H9 (cell line): Measurements from ENCODE around the gene RPL36A. TPM values are rescaled to one million over a fixed set of nuclear protein-coding genes. Genes with fewer than 3 reads are reported as not detected.

ENCODE experiments used
- DNase-seq: peaks from one replicate; pipeline ENCODE4 v3.0.0-alpha.2; 2017
- H2AFZ ChIP-seq: one replicate; pipeline ENCODE4 v1.6.1; 2013; ENCODE audit warnings: mild to moderate bottlenecking, low read length, control low read depth, moderate library complexity
- H2AK5ac ChIP-seq: 2 replicates; pipeline ENCODE4 v1.6.1; 2013; ENCODE audit warnings: low read length, control low read depth, mixed read lengths; ENCODE audit not compliant: insufficient read length
- H2BK120ac ChIP-seq: one replicate; pipeline ENCODE4 v1.6.1; 2013; ENCODE audit warnings: low read depth, mild to moderate bottlenecking, low read length, control low read depth, inconsistent platforms; ENCODE audit not compliant: poor library complexity, severe bottlenecking
- H2BK12ac ChIP-seq: 2 replicates; pipeline ENCODE4 v1.6.1; 2013; ENCODE audit warnings: low read length, control low read depth, mixed read lengths, low read depth; ENCODE audit not compliant: insufficient read length
- H2BK15ac ChIP-seq: 2 replicates; pipeline ENCODE4 v1.6.1; 2013; ENCODE audit warnings: low read depth, low read length, control low read depth
- H2BK20ac ChIP-seq: one replicate; pipeline ENCODE4 v1.6.1; 2013; ENCODE audit warnings: low read depth, mild to moderate bottlenecking, low read length, control low read depth, inconsistent platforms; ENCODE audit not compliant: poor library complexity, severe bottlenecking
- H2BK5ac ChIP-seq: 2 replicates; pipeline ENCODE4 v1.6.1; 2013; ENCODE audit warnings: low read length, control low read depth, mixed read lengths; ENCODE audit not compliant: insufficient read length
- H3K14ac ChIP-seq: 2 replicates; pipeline ENCODE4 v1.6.1; 2013; ENCODE audit warnings: low read length, control low read depth; ENCODE audit not compliant: insufficient read depth
- H3K18ac ChIP-seq: 2 replicates; pipeline ENCODE4 v1.6.1; 2013; ENCODE audit warnings: low read depth, mild to moderate bottlenecking, mixed read lengths, low read length, control low read depth; ENCODE audit not compliant: insufficient read length
- H3K23ac ChIP-seq: 2 replicates; pipeline ENCODE4 v1.6.1; 2013; ENCODE audit warnings: low read length, control low read depth, mixed read lengths, low read depth; ENCODE audit not compliant: insufficient read length
- H3K23me2 ChIP-seq: 2 replicates; pipeline ENCODE4 v1.6.1; 2013; ENCODE audit warnings: low read depth, mild to moderate bottlenecking, mixed read lengths, low read length, control low read depth; ENCODE audit not compliant: insufficient read length, poor library complexity, severe bottlenecking
- H3K27ac ChIP-seq: 2 replicates; pipeline ENCODE4 v1.5.1; 2013; ENCODE audit warnings: low read length, control low read depth, mixed read lengths, low read depth; ENCODE audit not compliant: insufficient read length
- H3K27me3 ChIP-seq: 2 replicates; pipeline ENCODE4 v1.6.1; 2013; ENCODE audit warnings: low read length, control low read depth, inconsistent platforms; ENCODE audit not compliant: insufficient read depth
- H3K4ac ChIP-seq: 2 replicates; pipeline ENCODE4 v1.6.1; 2013; ENCODE audit warnings: low read depth, mild to moderate bottlenecking, control low read depth, inconsistent platforms, low read length, moderate library complexity
- H3K4me1 ChIP-seq: 2 replicates; pipeline ENCODE4 v1.6.1; 2013; ENCODE audit warnings: low read length, control low read depth, inconsistent platforms; ENCODE audit not compliant: insufficient read depth
- H3K4me2 ChIP-seq: 2 replicates; pipeline ENCODE4 v1.6.1; 2013; ENCODE audit warnings: low read length, control low read depth, mixed read lengths; ENCODE audit not compliant: insufficient read length, insufficient read depth
- H3K56ac ChIP-seq: 2 replicates; pipeline ENCODE4 v1.6.1; 2013; ENCODE audit warnings: low read depth, mild to moderate bottlenecking, mixed read lengths, low read length, control low read depth; ENCODE audit not compliant: insufficient read length
- H3K79me1 ChIP-seq: 2 replicates; pipeline ENCODE4 v1.6.1; 2013; ENCODE audit warnings: low read depth, mild to moderate bottlenecking, moderate library complexity, low read length, control low read depth, inconsistent platforms; ENCODE audit not compliant: insufficient read depth, poor library complexity, severe bottlenecking
- H3K79me2 ChIP-seq: 2 replicates; pipeline ENCODE4 v1.6.1; 2013; ENCODE audit warnings: low read length, control low read depth, inconsistent platforms; ENCODE audit not compliant: insufficient read depth
- H3K9ac ChIP-seq: 2 replicates; pipeline ENCODE4 v1.6.1; 2013; ENCODE audit warnings: low read length, control low read depth, mixed read lengths; ENCODE audit not compliant: insufficient read length; ENCODE audit errors: extremely low read depth
- H3K9me3 ChIP-seq: one replicate; pipeline ENCODE4 v1.6.1; 2013; ENCODE audit warnings: low read depth, low read length, inconsistent platforms; ENCODE audit not compliant: control insufficient read depth
- H3T11ph ChIP-seq: one replicate; pipeline ENCODE4 v1.6.1; 2013; ENCODE audit warnings: mild to moderate bottlenecking, low read length, control low read depth, inconsistent platforms
- H4K20me1 ChIP-seq: one replicate; pipeline ENCODE4 v1.6.1; 2013; ENCODE audit not compliant: control insufficient read depth, insufficient read length, insufficient read depth
- H4K5ac ChIP-seq: 2 replicates; pipeline ENCODE4 v1.6.1; 2013; ENCODE audit warnings: low read depth, mild to moderate bottlenecking, mixed read lengths, low read length, control low read depth; ENCODE audit not compliant: insufficient read length
- H4K8ac ChIP-seq: replicated peaks from 2 replicates; pipeline ENCODE4 v1.6.1; 2013; ENCODE audit warnings: low read length, control low read depth, mixed read lengths, low read depth; ENCODE audit not compliant: insufficient read length
- H4K91ac ChIP-seq: 2 replicates; pipeline ENCODE4 v1.6.1; 2013; ENCODE audit warnings: low read depth, mild to moderate bottlenecking, moderate library complexity, mixed read lengths, low read length, control low read depth; ENCODE audit not compliant: insufficient read length
- H3K27ac Mint-ChIP-seq, 3 experiments: 2 replicates in 2 of 3; 3 replicates in 1 of 3; pipeline ENCODE4 v1.8.0; 2020 to 2021; ENCODE audit warnings: mixed read lengths in 3 of 3, mild to moderate bottlenecking in 1 of 3, moderate library complexity in 1 of 3
- H3K27me3 Mint-ChIP-seq: 2 replicates; pipeline ENCODE4 v1.8.0; 2021; ENCODE audit warnings: low read depth, mild to moderate bottlenecking, moderate library complexity, mixed read lengths
- H3K36me3 Mint-ChIP-seq, 3 experiments: 2 replicates in 2 of 3; 3 replicates in 1 of 3; pipeline ENCODE4 v1.8.0; 2020 to 2021; ENCODE audit warnings: low read depth in 3 of 3, mixed read lengths in 3 of 3; ENCODE audit not compliant: insufficient read depth in 1 of 3
- H3K4me1 Mint-ChIP-seq, 2 experiments: 2 replicates each; pipeline ENCODE4 v1.8.0; 2020; ENCODE audit warnings: mixed read lengths in 2 of 2
- H3K4me3 Mint-ChIP-seq, 2 experiments: 2 replicates in 1 of 2; 3 replicates in 1 of 2; pipeline ENCODE4 v1.8.0; 2020 to 2021; ENCODE audit warnings: mild to moderate bottlenecking in 2 of 2, mixed read lengths in 2 of 2, moderate library complexity in 1 of 2
- H3K9me3 Mint-ChIP-seq, 2 experiments: 2 replicates in 1 of 2; 3 replicates in 1 of 2; pipeline ENCODE4 v1.8.0; 2020; ENCODE audit warnings: mild to moderate bottlenecking in 2 of 2, mixed read lengths in 2 of 2, moderate library complexity in 1 of 2
- WGBS: extraction: QIAGEN DNeasy Blood & Tissue Kit; methylation state at CpG from one replicate; pipeline ENCODE4 v1.1.7; 2013; ENCODE audit warnings: missing lambda C conversion rate, low lambda C conversion rate, mixed read lengths; ENCODE audit not compliant: insufficient read length; ENCODE audit errors: extremely low coverage; 5-methylcytosine and 5-hydroxymethylcytosine counted together
- total RNA-seq: library from RNA; stranded (reverse); gene quantifications from 2 replicates; pipeline ENCODE4 v1.2.1, GENCODE V29; 2021
- TF ChIP-seq, protein P1 (sequence below): fragments of 200-600 bp; sonication (generic); conservative IDR thresholded peaks from 3 replicates; pipeline ENCODE4 v1.8.0; 2021; ENCODE audit warnings: antibody characterized with exemption, mild to moderate bottlenecking

Gene RPL36A
- total RNA-seq, 1 experiment from 2014 or later, result 428 TPM

DNA sequence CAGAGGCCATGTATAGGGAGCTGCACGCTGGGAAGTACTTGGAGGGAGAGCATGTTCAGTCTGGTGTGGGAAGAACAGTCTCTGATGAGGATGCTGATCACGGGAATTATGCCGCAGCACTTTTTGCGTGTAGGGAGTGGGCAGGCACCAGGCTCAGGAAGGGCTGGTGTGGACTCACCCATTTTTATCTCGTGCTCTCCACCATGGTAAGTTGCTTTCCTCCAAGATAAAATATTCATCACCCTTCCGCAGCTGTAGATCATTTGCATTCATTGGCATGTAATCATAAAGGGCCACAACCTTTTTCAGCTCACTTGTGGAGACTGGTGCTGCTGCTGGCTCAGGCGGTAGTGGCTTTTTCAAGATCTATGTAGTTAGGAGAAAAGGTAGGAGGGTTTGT lies 30.4 kb upstream of the RPL36A start:
- DNase-seq, result no peak
- WGBS, result no CpG with 5 or more reads among the region's 7 CpGs
- TF ChIP-seq, protein P1, sequence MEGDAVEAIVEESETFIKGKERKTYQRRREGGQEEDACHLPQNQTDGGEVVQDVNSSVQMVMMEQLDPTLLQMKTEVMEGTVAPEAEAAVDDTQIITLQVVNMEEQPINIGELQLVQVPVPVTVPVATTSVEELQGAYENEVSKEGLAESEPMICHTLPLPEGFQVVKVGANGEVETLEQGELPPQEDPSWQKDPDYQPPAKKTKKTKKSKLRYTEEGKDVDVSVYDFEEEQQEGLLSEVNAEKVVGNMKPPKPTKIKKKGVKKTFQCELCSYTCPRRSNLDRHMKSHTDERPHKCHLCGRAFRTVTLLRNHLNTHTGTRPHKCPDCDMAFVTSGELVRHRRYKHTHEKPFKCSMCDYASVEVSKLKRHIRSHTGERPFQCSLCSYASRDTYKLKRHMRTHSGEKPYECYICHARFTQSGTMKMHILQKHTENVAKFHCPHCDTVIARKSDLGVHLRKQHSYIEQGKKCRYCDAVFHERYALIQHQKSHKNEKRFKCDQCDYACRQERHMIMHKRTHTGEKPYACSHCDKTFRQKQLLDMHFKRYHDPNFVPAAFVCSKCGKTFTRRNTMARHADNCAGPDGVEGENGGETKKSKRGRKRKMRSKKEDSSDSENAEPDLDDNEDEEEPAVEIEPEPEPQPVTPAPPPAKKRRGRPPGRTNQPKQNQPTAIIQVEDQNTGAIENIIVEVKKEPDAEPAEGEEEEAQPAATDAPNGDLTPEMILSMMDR, result no peak

More for the DNA sequence above, 30.4 kb upstream of the RPL36A start:
- Mint-ChIP-seq H3K36me3 (peaks cover 0 to 4% (median 0%) of the 10 kb centered on the region in 3 experiments; a peak in 2 of 7 replicates), H3K9me3 (peaks cover 75 to 82% of the 10 kb centered on the region in 2 experiments), H3K4me3 (no peak overlapping the region), H3K4me1 (no peaks in the 10 kb centered on the region), H3K27me3 (peaks cover 5% of the 10 kb centered on the region; the same call in 1 of the 2 replicates), H3K27ac (no peak overlapping the region)
- H2AK5ac ChIP-seq, result no peak overlapping the region
- no peak overlapping the region for H3K23ac ChIP-seq
- no peak overlapping the region for H3K4me2 ChIP-seq
- no peak overlapping the region for H2BK20ac ChIP-seq
- no peaks in the 10 kb centered on the region for H3K79me1 ChIP-seq
- H3K9ac ChIP-seq, result no peak overlapping the region
- H3K23me2 ChIP-seq, result no peaks in the 10 kb centered on the region
- no peak overlapping the region for H4K8ac ChIP-seq
- no peaks in the 10 kb centered on the region for H4K20me1 ChIP-seq
- no peak overlapping the region for H3K27ac ChIP-seq
- H3T11ph ChIP-seq, result no peak overlapping the region
- H3K18ac ChIP-seq, result no peak overlapping the region
- H3K27me3 ChIP-seq, result no peaks in the 10 kb centered on the region
- H2AFZ ChIP-seq, result no peak overlapping the region
- no peak overlapping the region for H3K4ac ChIP-seq
- no peak overlapping the region for H2BK15ac ChIP-seq
- no peak overlapping the region for H3K56ac ChIP-seq
- H4K91ac ChIP-seq, result no peak overlapping the region
- H3K4me1 ChIP-seq, result no peaks in the 10 kb centered on the region; the same call in 1 of the 2 replicates
- no peak overlapping the region for H2BK120ac ChIP-seq
- no peak overlapping the region for H3K14ac ChIP-seq
- no peak overlapping the region for H2BK12ac ChIP-seq
- no peak overlapping the region for H2BK5ac ChIP-seq
- no peak overlapping the region for H4K5ac ChIP-seq
- H3K79me2 ChIP-seq, result no peaks in the 10 kb centered on the region
- peaks cover 54% of the 10 kb centered on the region for H3K9me3 ChIP-seq
